KOPT-K1 (cell line): ENCODE data around the gene CD80.

ENCODE experiments used
- H3K27ac ChIP-seq: fragments of 200-600 bp; sonication (generic); 2 replicates; pipeline ENCODE4 v1.5.1; 2016; ENCODE audit warnings: antibody characterized with exemption, mild to moderate bottlenecking, low read depth, low read length; ENCODE audit not compliant: poor library complexity, severe bottlenecking
- H3K36me3 ChIP-seq: fragments of 200-600 bp; sonication (generic); 2 replicates; pipeline ENCODE4 v1.5.1; 2017; ENCODE audit warnings: antibody characterized with exemption, mild to moderate bottlenecking, low read length, moderate library complexity; ENCODE audit not compliant: insufficient read depth
- H3K9me3 ChIP-seq: fragments of 200-600 bp; sonication (generic); 2 replicates; pipeline ENCODE4 v1.5.1; 2017; ENCODE audit warnings: antibody characterized with exemption, low read length, mild to moderate bottlenecking; ENCODE audit not compliant: insufficient read depth, poor library complexity, severe bottlenecking

Gene CD80

DNA sequence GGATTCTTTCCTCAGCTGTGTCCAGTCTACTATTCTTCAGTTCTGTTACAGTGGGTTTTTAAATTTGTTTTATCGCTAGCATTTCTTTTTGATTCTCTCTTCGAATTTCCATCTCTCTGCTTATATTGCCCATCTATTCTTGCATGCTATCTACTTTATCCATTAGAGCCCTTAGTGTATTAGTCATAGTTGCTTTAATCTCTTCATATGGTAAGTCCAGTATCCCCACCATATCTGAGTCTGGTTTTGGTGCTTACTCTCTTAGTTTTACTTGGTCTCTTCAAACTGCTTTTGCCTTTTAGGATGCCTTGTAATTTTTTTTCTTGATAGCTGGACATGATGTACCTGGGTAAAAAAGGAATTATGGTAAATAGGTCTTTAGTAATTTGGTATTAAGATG, 52.0 kb downstream of the CD80 start:
- peak overlapping the region; percentile 71 for H3K27ac ChIP-seq
- no peaks in the 10 kb centered on the region for H3K9me3 ChIP-seq
- H3K36me3 ChIP-seq, result peaks cover 64% of the 10 kb centered on the region

- Histone ChIP-seq H3K9me3 (no peaks in the 10 kb centered on the region), H3K27ac (peak overlapping the region; percentile 71), H3K36me3 (peaks cover 61% of the 10 kb centered on the region)
These were observed 52.8 kb downstream of the CD80 start for GRCh38 chr3:119506631-119507030.

- Histone ChIP-seq H3K36me3 (peaks cover 34% of the 10 kb centered on the region), H3K27ac (no peak overlapping the region), H3K9me3 (no peaks in the 10 kb centered on the region)
These were observed 58.5 kb downstream of the CD80 start for GRCh38 chr3:119500901-119501300.

GRCh38 chr3:119500265-119500664, 59.1 kb downstream of the CD80 start:
- H3K27ac ChIP-seq, result no peak overlapping the region
- no peaks in the 10 kb centered on the region for H3K9me3 ChIP-seq
- peaks cover 27% of the 10 kb centered on the region for H3K36me3 ChIP-seq

DNA sequence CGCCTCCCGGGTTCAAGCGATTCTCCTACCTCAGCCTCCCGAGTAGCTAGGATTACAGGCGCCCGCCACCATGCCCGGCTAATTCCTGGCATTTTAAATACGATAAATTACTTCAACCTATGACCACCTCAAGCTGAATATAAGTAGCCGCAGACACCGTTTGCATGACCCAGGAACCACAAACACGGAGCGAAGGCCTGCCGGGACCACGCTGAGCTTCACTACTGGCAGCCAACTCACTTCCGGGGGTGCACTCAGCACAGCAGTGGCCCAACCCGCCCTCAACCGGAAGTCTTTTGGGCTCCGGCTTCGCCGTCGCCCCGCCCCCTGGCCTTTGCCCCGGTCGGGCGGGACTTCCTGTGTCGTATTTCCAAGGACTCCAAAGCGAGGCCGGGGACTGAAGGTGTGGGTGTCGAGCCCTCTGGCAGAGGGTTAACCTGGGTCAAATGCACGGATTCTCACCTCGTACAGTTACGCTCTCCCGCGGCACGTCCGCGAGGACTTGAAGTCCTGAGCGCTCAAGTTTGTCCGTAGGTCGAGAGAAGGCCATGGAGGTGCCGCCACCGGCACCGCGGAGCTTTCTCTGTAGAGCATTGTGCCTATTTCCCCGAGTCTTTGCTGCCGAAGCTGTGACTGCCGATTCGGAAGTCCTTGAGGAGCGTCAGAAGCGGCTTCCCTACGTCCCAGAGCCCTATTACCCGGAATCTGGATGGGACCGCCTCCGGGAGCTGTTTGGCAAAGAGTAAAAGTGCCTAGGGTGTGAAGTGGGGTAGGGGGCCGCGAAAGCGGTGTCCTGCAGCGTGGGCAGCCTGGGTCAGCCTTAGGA, 61.0 kb downstream of the CD80 start, which contains the start of gene TIMMDC1:
Gene TIMMDC1, plus strand, starts transcription at position 362 of the 826 bp plus-strand sequence. Its CDS starts 187 bp downstream, at position 549.
- peaks cover 12% of the 10 kb centered on the region for H3K36me3 ChIP-seq
- no peaks in the 10 kb centered on the region for H3K9me3 ChIP-seq
- H3K27ac ChIP-seq, result peak within 1 kb of the TSS; percentile 78

DNA sequence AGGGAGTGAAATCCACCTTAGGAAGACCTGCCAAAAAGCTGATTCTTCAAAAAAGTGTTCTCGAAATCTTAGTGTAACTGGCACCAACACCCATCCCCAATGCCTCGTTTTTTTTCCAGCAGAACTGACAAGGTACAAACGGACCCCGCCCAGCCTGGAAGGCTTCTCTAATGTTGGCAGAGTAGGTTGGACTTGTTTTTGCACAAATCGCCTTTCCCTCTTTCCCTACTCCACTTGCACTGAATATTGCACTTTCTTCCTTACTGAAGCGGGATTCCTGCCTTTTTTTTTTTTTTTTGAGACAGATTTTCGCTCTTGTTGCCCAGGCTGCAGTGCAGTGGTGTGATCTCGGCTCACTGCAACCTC, 61.6 kb downstream of the CD80 start:
- Histone ChIP-seq H3K36me3 (peaks cover 8% of the 10 kb centered on the region), H3K27ac (peak overlapping the region; percentile 78), H3K9me3 (no peaks in the 10 kb centered on the region)

DNA sequence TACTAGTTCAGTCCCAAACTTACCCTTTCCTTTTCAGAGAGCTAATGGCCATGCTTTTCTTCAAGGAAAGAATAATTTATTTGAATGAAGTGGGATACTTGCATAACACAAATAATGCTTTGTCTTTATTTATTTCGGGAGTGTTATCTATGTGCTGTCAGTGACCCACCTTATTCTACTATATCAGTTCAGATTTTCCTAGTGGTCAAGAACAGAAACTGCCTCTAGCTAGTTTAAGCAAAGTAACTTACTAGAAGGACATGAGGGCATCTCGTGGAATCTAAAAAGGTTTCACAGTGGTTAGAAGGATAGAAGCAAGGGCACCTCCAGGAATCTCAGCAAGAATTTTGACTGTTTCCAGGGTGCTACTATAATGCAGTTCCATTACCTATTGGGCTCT, 64.8 kb downstream of the CD80 start:
- H3K36me3 ChIP-seq, result peaks cover 31% of the 10 kb centered on the region
- H3K27ac ChIP-seq, result no peak overlapping the region
- no peaks in the 10 kb centered on the region for H3K9me3 ChIP-seq

GRCh38 chr3:119492810-119493209, 66.6 kb downstream of the CD80 start:
- no peaks in the 10 kb centered on the region for H3K9me3 ChIP-seq

DNA sequence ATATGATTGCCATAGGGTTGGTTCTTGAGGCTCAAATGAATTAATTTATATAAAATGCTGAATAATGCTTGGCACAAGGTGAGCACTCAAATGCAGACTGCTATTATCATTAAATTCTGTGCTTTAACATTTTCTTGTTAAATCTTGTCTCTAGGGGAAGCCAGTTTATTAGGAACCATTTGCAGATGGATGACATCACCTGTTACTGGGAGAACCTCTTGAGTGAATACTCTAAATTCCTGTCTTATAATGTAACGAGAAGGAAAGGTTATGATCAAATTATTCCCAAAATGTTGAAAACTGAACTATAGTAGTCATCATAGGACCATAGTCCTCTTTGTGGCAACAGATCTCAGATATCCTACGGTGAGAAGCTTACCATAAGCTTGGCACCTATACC, 67.3 kb downstream of the CD80 start:
- Histone ChIP-seq H3K36me3 (peaks cover 53% of the 10 kb centered on the region), H3K27ac (no peak overlapping the region), H3K9me3 (no peaks in the 10 kb centered on the region)

More at GRCh38 chr3:119492810-119493209, 66.6 kb downstream of the CD80 start:
- no peak overlapping the region for H3K27ac ChIP-seq
- peaks cover 48% of the 10 kb centered on the region for H3K36me3 ChIP-seq

- no peaks in the 10 kb centered on the region for H3K9me3 ChIP-seq
- H3K27ac ChIP-seq, result no peak overlapping the region
- H3K36me3 ChIP-seq, result peaks cover 73% of the 10 kb centered on the region
These were observed 69.3 kb downstream of the CD80 start for GRCh38 chr3:119490153-119490552.

DNA sequence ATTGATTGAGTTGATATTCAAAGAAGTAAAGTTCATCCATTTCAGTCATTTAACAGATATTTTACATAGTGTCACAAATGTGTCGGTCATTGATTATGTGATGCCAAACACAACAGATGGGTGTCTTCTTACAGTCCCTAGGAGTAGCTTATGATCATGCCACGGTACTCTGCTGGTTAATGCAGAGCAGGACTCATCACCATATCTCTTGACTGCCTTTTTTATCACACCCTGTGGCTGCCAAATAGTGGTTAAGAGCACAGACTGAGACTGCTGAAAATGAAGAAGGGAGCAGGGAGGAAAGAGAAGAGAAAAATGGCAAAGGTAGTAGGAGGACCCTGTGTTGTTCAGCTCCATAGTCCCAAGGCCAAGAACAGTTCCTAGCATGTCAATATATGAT, 73.9 kb downstream of the CD80 start:
- Histone ChIP-seq H3K27ac (no peak overlapping the region), H3K36me3 (peaks cover 94% of the 10 kb centered on the region), H3K9me3 (no peaks in the 10 kb centered on the region)

DNA sequence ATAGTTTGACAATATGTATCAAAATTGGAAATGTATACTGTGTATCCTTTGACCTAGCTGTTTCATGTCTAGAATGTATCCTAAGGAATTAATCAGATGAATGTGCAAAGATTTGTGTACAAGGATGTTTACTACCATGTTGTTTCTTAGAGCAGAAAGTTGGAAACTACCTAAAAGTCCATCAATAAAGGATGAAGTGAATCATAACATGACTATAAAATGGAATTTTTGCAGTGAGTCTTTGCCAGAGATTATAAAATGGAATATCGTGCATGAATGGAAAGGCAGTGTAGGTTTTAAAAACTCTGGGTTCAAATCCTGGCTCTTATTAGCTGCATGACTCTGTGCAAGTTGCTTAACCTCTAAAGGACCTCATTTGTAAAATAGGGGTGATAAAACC, 76.3 kb downstream of the CD80 start:
- Histone ChIP-seq H3K9me3 (no peaks in the 10 kb centered on the region), H3K36me3 (peaks cover 94% of the 10 kb centered on the region), H3K27ac (no peak overlapping the region)

DNA sequence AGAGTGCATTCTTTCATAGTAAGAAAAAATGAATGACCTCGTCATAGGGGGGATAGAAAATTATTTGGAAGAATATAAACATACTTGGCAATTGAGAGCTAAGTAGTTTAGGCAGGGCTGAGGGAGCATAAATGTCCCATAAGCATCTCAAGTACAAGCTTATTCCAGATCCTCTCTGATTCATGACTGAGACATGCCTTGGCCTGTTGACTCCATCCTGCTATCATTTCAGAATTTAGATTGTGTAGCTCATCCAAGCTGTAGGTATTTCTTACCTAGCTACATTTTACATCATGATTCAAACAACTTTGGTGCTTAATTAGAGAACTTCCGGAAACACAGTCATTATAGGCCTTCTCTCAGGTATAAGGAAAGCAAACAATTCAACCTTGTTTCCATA, 78.3 kb downstream of the CD80 start:
- Histone ChIP-seq H3K36me3 (peaks cover 96% of the 10 kb centered on the region), H3K27ac (no peak overlapping the region), H3K9me3 (no peaks in the 10 kb centered on the region)
